ENCODE measurements around the gene C14orf39.
"Not testable (repeated sequence)": the region's sequence is repeated elsewhere in the genome, so short reads cannot be mapped to it uniquely, and the experiment has no call there.

The C14orf39 gene

DNA sequence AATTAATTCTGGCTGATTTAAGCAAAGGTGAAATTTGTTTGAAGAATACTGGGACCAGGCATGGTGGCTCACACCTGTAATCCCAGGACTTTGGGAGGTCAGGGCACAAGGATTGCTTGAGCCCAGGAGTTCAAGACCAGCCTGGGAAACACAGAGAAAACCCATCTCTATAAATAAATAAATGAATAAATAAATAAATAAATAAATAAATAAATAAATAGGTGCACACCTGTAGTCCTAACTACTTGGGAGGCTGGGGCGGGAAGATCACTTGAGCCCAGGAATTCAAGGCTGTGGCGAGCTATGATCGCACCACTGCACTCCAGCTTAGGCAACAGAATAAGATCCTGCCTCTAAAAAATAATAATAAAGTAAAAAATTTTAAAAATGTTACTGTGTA is 4.4 kb upstream of the C14orf39 start:
- in situ Hi-C loops (cut with MboI; ENCODE audit: low sequenced_read_pairs) = no loop called here

GRCh38 chr14:60488175-60488574 is 2.3 kb upstream of the C14orf39 start:
- in situ Hi-C loops (cut with MboI; ENCODE audit: low sequenced_read_pairs) = no loop called here

GRCh38 chr14:60487211-60487610 is 1.3 kb upstream of the C14orf39 start:
- in situ Hi-C loops (cut with MboI; ENCODE audit: low sequenced_read_pairs) = no loop called here

GRCh38 chr14:60485057-60485597 is 736 bp downstream of the C14orf39 start:
- in situ Hi-C loops (cut with MboI; ENCODE audit: low sequenced_read_pairs) = no loop called here

DNA sequence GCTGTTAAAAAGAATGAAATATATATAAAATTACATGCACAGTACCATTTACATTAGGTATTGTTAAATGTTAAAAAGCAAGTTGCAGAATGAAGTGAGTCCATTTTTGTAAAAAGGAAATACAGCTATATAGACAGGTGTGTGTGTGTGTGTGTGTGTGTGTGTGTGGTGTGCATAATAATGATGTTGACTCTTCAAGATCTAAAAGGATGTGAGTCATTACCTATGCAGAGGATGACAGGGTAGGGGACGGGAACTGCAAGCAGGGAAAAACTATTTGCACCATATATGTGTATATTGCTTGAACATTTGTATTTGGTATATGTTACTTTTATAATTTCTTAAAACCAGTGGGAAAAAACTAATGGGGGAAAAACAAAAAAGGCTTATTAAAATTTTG is 3.1 kb downstream of the C14orf39 start:
- in situ Hi-C loops (cut with MboI; ENCODE audit: low sequenced_read_pairs) = no loop called here

- in situ Hi-C loops (cut with MboI; ENCODE audit: low sequenced_read_pairs) = not testable (repeated sequence)
These were observed 5.6 kb downstream of the C14orf39 start for GRCh38 chr14:60480248-60480647.

- in situ Hi-C loops (cut with MboI; ENCODE audit: low sequenced_read_pairs) = no loop called here
These were observed 30.0 kb downstream of the C14orf39 start for GRCh38 chr14:60455875-60456274.

GRCh38 chr14:60430276-60430675 is 55.6 kb downstream of the C14orf39 start:
- in situ Hi-C loops (cut with MboI; ENCODE audit: low sequenced_read_pairs) = no loop called here

GRCh38 chr14:60420050-60420449 is 65.8 kb downstream of the C14orf39 start:
- in situ Hi-C loops (cut with MboI; ENCODE audit: low sequenced_read_pairs) = no loop called here

- in situ Hi-C loops (cut with MboI; ENCODE audit: low sequenced_read_pairs) = not testable (repeated sequence)
These were observed 88.3 kb downstream of the C14orf39 start for GRCh38 chr14:60397550-60397949.

GRCh38 chr14:60396718-60397343 is 89.0 kb downstream of the C14orf39 start:
- in situ Hi-C loops (cut with MboI; ENCODE audit: low sequenced_read_pairs) = no loop called here
